Right ventricle myocardium superior (tissue), 1 donor: Measurements from ENCODE around the gene KIAA0040. TPM values are rescaled to one million over a fixed set of nuclear protein-coding genes. Genes with fewer than 3 reads are reported as not detected.

ENCODE experiments used
- ATAC-seq: fragments of 200-7000 bp; cut with Tn5 transposase; one replicate; pipeline ENCODE4 v1.9.1; 2020; ENCODE audit warnings: mild to moderate bottlenecking; ENCODE audit not compliant: poor library complexity
- DNase-seq: peaks from one replicate; pipeline ENCODE4 v3.0.0-alpha.2; 2020
- intact Hi-C: fragments of 100-400 bp; cut with DNase I; formaldehyde crosslinking; loops from one replicate; pipeline ENCODE4 v1.11.2; 2022
- total RNA-seq: library from RNA; stranded (reverse); fragmentation: NEBNext Ultra II Directional; extraction: Animal tissue kit (Norgen Biotek cat#: 25700); gene quantifications from one replicate; pipeline ENCODE4 v1.2.1, GENCODE V29; 2021
- donor health status: DM: no; HTN: yes; CAD: no; lungs with severe emphysema.

KIAA0040 gene
- total RNA-seq, 1 donor from 2014 or later = 15.4 TPM

GRCh38 chr1:175176246-175176645 lies 16.3 kb downstream of the KIAA0040 start:
- no peak for DNase-seq
- ATAC-seq = no peak
- intact Hi-C loops = no loop called here

GRCh38 chr1:175174309-175175102 lies 18.1 kb downstream of the KIAA0040 start:
- intact Hi-C loops = no loop called here
- ATAC-seq = no peak
- DNase-seq = no peak

- intact Hi-C loops = no loop called here
- no peak for ATAC-seq
These were observed 19.0 kb downstream of the KIAA0040 start for GRCh38 chr1:175173531-175173930.

DNA sequence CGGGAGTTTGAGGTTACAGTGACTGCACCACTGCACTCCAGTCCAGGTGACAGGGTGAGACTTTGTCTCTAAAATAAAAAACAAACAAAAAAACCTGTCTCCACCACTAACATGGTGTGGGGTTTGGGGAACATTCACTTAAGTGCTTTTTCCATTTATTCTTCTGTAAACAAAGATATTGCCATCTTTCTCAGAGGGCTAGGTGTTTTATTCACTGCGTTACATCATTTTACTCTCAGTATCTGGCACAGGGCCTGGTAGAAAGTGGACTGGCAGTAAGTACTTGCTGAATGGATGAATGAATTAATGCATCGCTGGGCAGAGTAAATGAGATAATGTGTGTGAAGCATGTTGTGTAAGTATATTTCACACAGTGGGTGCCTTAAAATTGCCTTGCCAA lies 20.1 kb downstream of the KIAA0040 start:
- no peak for DNase-seq
- intact Hi-C loops = no loop called here
- no peak for ATAC-seq

More at GRCh38 chr1:175173531-175173930, 19.0 kb downstream of the KIAA0040 start:
- DNase-seq = no peak

GRCh38 chr1:175171036-175171913 lies 21.3 kb downstream of the KIAA0040 start:
- no peak for ATAC-seq
- intact Hi-C loops = no loop called here

DNA sequence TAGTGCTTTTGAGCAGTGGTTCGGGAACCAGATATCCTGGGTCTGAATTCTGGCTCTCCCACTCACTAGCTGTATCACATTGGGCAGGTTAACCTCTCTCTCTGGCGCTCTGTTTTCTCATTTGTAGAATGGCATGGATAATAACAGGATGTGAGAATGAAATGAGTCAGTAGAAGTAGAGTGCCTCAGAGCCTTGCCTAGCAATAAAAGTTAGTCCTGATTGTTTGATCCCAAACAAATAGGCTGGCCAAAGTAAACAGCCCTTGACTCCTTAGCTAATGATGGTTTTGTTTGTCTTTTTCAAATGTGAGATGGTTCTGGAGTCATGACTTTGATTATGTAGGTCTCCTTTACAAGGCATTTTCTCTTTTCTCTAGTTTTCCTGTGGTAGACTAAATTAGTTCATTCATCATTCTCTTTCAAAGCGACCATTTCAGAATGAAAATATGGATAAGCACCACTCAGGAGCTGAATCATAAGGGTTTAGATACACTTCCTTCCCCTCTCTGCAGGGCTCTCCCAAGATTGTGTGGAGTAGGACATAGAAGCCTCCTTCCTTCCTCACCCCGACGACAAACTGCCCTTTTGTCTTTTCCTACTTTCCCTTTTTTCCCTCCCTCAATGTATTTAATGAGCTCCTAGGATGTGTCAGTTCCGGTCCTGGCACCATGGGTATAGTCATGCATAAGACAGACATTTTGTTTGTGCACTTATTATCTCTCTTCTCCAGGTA lies 23.1 kb downstream of the KIAA0040 start:
- no peak for DNase-seq
- intact Hi-C loops = no loop called here
- no peak for ATAC-seq

More at GRCh38 chr1:175171036-175171913, 21.3 kb downstream of the KIAA0040 start:
- no peak for DNase-seq

DNA sequence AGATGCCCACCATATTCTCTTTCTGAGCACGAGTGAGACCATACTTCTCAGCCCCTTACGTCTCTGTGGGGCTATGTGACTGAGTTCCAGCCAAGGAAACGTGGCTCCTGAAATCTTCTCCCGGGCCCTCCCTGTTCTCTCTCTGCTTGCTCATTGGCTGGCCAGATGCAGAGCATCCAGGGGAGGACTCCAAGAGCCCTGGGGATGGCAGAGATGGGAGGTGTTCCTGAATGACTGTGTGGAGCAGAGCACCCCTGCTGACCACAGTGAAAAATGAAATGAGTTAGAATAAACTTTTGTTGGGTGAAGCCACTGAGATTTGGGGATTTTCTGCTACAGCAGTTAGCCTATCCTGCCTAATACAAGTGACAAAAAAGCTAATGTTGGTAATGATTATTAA lies 23.8 kb downstream of the KIAA0040 start:
- ATAC-seq = no peak
- DNase-seq = no peak
- intact Hi-C loops = no loop called here

DNA sequence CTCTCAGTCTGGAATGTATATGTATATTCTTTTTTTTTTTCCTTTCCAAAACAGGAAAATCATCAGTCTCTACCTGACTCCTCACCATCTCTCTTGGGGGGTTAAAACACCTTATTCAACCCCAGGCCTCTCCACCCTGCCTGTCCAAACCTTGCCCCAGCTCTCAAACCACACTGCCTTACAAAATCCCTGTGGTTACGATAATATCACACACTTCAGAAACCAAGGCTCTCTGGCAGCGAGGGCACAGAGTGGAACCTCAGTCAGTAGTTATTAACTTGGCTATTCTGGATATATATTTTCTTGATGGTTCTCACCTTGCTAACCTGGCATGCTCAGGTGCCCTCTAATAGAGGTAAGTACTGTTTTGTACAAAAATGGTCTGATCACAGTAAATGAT lies 24.7 kb downstream of the KIAA0040 start:
- intact Hi-C loops = no loop called here
- DNase-seq = no peak
- no peak for ATAC-seq

- intact Hi-C loops = no loop called here
- no peak for ATAC-seq
These were observed 25.8 kb downstream of the KIAA0040 start for GRCh38 chr1:175166746-175167145.

GRCh38 chr1:175164751-175165150 lies 27.8 kb downstream of the KIAA0040 start:
- intact Hi-C loops = no loop called here
- DNase-seq (no peak), ATAC-seq (no peak)

More at GRCh38 chr1:175166746-175167145, 25.8 kb downstream of the KIAA0040 start:
- DNase-seq = no peak

DNA sequence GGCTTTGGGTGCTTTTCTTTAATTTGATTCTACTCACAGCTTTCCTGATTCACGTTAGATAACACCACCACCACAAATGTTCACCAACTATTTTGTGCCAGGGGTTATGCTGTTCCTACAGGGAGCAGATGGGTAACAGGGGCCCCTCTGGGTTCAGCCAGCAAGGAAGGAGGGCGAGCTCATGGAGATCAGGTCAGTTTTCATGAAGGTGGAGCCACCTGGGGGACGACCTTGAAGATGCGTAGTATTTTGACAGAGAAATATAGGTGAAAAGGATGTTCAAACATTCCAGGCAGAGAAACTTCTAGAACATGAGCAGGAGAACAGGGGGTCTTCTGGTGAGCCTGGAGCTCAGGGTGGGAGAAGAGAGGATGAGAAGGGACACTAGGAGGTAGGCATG lies 28.9 kb downstream of the KIAA0040 start:
- DNase-seq = no peak
- no peak for ATAC-seq
- intact Hi-C loops = no loop called here

GRCh38 chr1:175162955-175163354 lies 29.6 kb downstream of the KIAA0040 start:
- intact Hi-C loops = no loop called here
- DNase-seq = no peak
- no peak for ATAC-seq

DNA sequence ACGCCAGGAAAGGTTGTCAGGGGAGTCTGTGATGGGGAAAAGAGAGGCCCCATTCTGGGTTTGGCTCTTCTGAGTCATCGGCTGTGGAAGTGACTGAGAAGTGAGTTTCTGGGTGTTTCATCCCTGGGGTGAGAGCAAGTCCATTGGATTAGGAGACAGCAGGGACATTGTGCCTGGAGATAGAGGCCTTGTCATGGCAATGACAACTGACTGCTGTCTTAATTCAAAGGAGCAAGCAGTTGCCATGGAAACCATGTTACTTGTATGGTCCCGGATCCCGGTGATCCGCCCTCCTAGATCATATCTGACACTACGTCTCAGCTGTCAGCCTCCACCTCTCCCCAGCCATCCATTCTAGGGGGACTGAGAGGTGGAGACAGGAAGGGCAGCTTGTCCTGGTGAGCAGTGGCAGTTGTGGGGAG lies 34.4 kb downstream of the KIAA0040 start:
- intact Hi-C loops = no loop called here

GRCh38 chr1:175157200-175157599 lies 35.4 kb downstream of the KIAA0040 start:
- ATAC-seq = no peak
- no peak for DNase-seq
- intact Hi-C loops = no loop called here

More for the DNA sequence above, 34.4 kb downstream of the KIAA0040 start:
- ATAC-seq = no peak
- no peak for DNase-seq

- DNase-seq = no peak
- ATAC-seq = peak; percentile 26
- intact Hi-C loops = no loop called here
These were observed 36.6 kb downstream of the KIAA0040 start for GRCh38 chr1:175155936-175156335.

DNA sequence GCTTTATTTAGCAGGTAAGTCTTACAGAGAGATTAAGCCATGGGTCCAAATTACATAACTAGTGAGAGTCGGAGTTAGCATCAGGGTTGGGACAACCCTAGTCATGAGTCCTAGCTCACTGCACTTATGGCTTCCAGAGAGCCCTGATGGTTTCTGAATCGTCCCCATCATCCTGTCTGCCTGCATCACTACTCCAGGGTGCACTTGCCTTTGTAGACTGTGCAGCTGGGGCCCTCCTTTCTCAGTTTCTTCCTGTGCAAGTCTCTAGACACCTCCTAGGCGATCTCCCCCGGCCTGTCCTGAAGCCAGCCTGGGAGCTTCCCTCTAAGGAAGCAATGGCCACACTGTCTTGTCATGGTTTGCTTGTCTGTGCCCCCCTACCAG lies 37.1 kb downstream of the KIAA0040 start:
- DNase-seq (no peak), ATAC-seq (peak; percentile 13)
- intact Hi-C loops = no loop called here

DNA sequence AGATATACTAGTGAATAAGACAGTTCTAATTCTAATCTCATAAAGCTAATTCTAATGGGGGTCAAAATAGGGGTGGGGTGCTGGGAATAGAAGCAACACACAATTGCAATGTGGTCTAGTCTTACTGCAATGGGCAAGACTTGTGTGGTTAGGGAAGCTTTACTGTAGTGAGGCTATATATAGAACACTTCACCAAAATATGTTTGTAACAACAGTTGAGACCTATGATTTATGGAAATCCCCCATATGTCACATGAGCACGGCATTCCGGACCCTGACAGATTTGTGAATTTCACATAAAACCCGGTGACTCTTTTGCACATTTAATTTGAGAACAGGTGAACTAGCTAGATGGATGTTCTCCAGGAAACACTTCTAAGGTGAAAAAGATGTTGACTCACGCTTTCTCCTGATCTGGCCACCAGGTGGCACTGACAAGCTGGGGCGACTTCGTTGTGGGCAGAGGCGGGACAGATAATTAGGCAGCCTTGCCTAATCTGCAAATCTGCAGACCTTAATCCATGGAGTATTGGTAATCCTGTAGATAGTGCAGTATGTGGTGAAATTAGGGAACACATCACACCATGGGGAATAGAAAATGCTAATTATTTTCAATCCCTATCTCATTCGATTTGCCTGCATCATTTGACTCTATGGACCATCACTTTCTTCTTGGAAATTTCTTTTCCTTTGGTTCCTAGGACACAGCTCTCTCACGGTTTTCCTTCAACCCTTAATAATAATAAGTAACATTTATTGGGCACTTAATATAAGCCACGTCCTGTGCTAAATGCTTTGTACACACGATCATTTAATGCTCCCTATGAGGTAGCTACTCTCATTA lies 37.7 kb downstream of the KIAA0040 start:
- DNase-seq = peak; percentile 83
- intact Hi-C loops = loop anchor here (5.0 kb wide), 1 partner anchor 67 kb away; no protein-coding TSS in a partner anchor
- ATAC-seq = peak; percentile 72

DNA sequence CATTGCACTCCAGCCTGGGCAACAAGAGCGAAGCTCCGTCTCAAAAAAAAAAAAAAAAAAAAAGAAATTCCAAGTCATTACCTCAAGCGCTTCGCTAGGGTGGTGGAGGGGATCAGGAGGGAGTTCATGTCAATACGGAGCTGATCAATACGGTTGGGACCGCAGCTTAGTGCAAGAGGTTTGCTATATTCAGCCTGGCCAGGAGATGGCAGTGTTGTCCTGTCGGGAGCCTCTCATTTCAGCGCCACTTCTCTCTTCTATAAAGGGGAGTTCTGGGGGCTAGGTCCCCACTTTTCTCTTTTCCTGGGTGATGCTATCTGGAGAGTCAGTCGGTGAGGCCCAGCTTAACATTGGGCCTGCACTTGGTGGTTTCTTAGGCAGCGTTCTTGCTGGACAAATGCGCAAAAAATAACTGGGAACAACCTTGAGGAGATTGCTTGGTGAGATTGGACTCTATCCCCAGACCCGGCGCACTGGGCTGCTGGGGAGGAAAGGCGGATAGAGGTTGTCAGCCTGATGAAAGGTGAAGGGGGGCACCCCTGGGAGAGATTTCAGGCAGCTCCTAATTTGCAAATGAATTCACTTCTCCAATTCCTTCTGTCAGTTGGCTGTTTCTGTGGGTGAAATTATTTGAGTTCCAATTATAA lies 40.4 kb downstream of the KIAA0040 start:
- DNase-seq (peak; percentile 52), ATAC-seq (peak; percentile 58)
- intact Hi-C loops = loop anchor here (2.0 to 5.0 kb wide), 2 partner anchors 70 to 169 kb away; no protein-coding TSS in a partner anchor
